ENCODE results near the gene NFIA.

DNA sequence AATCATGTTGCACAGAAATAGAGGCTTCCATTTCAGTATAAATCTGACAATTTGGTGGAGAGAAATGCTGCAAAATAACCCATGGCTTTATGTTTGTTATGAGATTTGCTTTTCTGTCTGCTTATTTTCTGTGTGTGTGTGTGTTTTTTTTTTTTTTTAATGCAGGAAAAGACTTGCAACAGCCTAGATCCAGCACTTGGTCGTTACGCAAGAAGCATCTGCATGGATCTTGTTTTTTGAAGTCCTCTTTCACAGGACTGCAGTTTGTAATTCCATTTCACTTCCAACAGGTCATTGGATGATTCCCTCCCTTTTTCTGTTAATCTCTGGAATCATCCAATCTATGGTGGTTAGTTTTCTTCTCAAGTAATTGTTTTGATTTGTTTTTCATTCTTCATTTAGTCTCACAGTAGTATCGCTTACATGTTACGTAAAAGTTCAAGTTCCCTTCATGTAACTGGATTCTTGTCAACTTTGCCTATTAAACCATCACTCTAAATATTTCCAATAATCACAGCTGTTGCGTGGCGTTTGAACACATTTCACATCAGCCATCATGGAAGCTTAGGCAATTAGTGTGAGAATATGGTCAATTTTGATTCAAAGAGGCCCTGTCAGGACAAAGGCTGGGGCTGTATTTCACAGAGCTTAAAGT, 312.9 kb downstream of the NFIA start:
- TF ChIP-seq, protein P1, sequence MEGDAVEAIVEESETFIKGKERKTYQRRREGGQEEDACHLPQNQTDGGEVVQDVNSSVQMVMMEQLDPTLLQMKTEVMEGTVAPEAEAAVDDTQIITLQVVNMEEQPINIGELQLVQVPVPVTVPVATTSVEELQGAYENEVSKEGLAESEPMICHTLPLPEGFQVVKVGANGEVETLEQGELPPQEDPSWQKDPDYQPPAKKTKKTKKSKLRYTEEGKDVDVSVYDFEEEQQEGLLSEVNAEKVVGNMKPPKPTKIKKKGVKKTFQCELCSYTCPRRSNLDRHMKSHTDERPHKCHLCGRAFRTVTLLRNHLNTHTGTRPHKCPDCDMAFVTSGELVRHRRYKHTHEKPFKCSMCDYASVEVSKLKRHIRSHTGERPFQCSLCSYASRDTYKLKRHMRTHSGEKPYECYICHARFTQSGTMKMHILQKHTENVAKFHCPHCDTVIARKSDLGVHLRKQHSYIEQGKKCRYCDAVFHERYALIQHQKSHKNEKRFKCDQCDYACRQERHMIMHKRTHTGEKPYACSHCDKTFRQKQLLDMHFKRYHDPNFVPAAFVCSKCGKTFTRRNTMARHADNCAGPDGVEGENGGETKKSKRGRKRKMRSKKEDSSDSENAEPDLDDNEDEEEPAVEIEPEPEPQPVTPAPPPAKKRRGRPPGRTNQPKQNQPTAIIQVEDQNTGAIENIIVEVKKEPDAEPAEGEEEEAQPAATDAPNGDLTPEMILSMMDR (conservative IDR thresholded peaks at IDR 0.05; ENCODE audit: low read depth, low read length): no peak
- TF ChIP-seq EZH2 (IDR thresholded peaks at IDR 0.05; ENCODE audit: borderline replicate concordance, low read depth, low read length, poor library complexity, severe bottlenecking): no peak
